Right atrium auricular region (tissue), 2 donors: ENCODE data around the gene GNPTAB. TPM values are rescaled to one million over a fixed set of nuclear protein-coding genes. Genes with fewer than 3 reads are reported as not detected.
A peak's percentile ranks its signal among the peaks of the same experiment; 100 is the strongest.

Source experiments
- DNase-seq: peaks from one replicate; pipeline ENCODE4 v3.0.0-alpha.2; 2019; ENCODE audit warnings: low spot score
- H3K27ac ChIP-seq, 2 donors: fragments of 200-600 bp; sonication (generic); 1 replicate in 1 of 2; 2 replicates in 1 of 2; pipeline ENCODE4 v1.5.1; 2016 to 2019
- H3K27me3 ChIP-seq, 2 donors: fragments of 200-600 bp; sonication (generic); one replicate each; pipeline versions ENCODE4 v1.5.1 to v1.6.0; 2017 to 2019
- H3K36me3 ChIP-seq: fragments of 200-600 bp; sonication (generic); one replicate; pipeline ENCODE4 v1.5.1; 2016
- H3K4me1 ChIP-seq, 2 donors: fragments of 200-600 bp; sonication (generic); one replicate each; pipeline versions ENCODE4 v1.5.1 to v1.6.0; 2017 to 2019
- H3K4me3 ChIP-seq, 2 donors: fragments of 200-600 bp; sonication (generic); 1 replicate in 1 of 2; 2 replicates in 1 of 2; pipeline ENCODE4 v1.5.1; 2017 to 2019; ENCODE audit warnings: mild to moderate bottlenecking in 1 of 2, moderate library complexity in 1 of 2
- H3K9me3 ChIP-seq, 2 donors: fragments of 200-600 bp; sonication (generic); one replicate each; pipeline ENCODE4 v1.5.1; 2019
- total RNA-seq, 2 donors: library from RNA; depleted of rRNA; stranded (reverse); fragments of >200 nt; gene quantifications; one replicate each; pipeline ENCODE4 v1.1.0, GENCODE V29; 2016
- TF ChIP-seq, protein P1 (sequence below), 2 donors: fragments of 200-600 bp; sonication (generic); IDR thresholded peaks; one replicate each; pipeline ENCODE4 v1.5.1; 2019; ENCODE audit warnings: antibody characterized with exemption in 2 of 2

GNPTAB gene
- 10 to 100 TPM; 25.3 to 32.6 TPM for total RNA-seq

GRCh38 chr12:101830367-101831325 lies at the start of gene GNPTAB:
TSS of gene GNPTAB (minus strand) at chr12:101830959. CDS start at chr12:101830675, 284 bp downstream.
- Histone ChIP-seq H3K27me3 (no peaks in the 10 kb centered on the region), H3K4me1 (peaks cover 0 to 24% of the 10 kb centered on the region in 2 donors), H3K9me3 (no peaks in the 10 kb centered on the region), H3K27ac (peak within 1 kb of the TSS; percentile 73 to 82), H3K4me3 (peak within 1 kb of the TSS; percentile 82 to 91), H3K36me3 (no peaks in the 10 kb centered on the region)
- TF ChIP-seq, protein P1, sequence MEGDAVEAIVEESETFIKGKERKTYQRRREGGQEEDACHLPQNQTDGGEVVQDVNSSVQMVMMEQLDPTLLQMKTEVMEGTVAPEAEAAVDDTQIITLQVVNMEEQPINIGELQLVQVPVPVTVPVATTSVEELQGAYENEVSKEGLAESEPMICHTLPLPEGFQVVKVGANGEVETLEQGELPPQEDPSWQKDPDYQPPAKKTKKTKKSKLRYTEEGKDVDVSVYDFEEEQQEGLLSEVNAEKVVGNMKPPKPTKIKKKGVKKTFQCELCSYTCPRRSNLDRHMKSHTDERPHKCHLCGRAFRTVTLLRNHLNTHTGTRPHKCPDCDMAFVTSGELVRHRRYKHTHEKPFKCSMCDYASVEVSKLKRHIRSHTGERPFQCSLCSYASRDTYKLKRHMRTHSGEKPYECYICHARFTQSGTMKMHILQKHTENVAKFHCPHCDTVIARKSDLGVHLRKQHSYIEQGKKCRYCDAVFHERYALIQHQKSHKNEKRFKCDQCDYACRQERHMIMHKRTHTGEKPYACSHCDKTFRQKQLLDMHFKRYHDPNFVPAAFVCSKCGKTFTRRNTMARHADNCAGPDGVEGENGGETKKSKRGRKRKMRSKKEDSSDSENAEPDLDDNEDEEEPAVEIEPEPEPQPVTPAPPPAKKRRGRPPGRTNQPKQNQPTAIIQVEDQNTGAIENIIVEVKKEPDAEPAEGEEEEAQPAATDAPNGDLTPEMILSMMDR (IDR thresholded peaks at IDR 0.05) = peak; percentile 80 to 81
- peak; percentile 90 for DNase-seq

DNA sequence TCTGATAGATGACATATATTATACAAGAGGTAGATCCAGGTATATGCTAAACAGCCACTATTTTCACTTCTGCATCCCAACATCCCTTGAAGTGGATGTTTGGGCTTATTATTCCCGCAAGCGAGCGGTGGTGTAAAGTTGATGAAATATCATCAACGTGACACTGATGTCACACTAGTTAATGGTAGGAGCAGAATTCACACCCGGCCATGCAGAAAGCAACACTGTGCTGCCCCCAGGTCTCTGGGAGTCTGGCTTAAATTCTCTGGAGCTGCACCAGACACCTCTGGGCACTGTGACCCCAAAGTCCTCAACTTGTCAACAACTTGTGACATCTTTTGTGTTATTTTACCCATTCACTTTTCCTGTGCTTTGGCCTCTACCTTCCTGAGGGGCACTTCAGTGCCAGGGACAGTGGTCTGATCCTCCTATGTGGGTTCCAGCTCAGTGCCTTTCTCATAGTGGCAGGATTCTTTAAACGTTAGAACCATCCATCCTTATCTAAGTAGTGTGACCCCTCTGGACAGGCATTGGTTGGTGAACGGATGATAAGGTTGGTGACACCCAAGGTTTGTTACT lies 47.6 kb upstream of the GNPTAB start:
- Histone ChIP-seq H3K4me3 (peak overlapping the region; percentile 70 to 75), H3K9me3 (no peaks in the 10 kb centered on the region), H3K27me3 (no peaks in the 10 kb centered on the region), H3K4me1 (peaks cover 0 to 17% of the 10 kb centered on the region in 2 donors), H3K27ac (peak overlapping the region; percentile 94), H3K36me3 (no peaks in the 10 kb centered on the region)
- TF ChIP-seq, protein P1 (IDR thresholded peaks at IDR 0.05) = no peak
- no peak for DNase-seq

GRCh38 chr12:101877806-101878242 lies 47.1 kb upstream of the GNPTAB start:
- H3K4me1 ChIP-seq = peaks cover 0 to 17% of the 10 kb centered on the region in 2 donors

GRCh38 chr12:101876861-101877805 lies 46.4 kb upstream of the GNPTAB start, which contains the start of gene DRAM1:
TSS of gene DRAM1 (plus strand) at chr12:101877580. CDS start at chr12:101877790, 210 bp downstream.
- peak; percentile 92 for DNase-seq
- Histone ChIP-seq H3K27me3 (no peaks in the 10 kb centered on the region), H3K9me3 (no peaks in the 10 kb centered on the region), H3K27ac (peak within 1 kb of the TSS; percentile 94), H3K4me1 (peaks cover 0 to 17% of the 10 kb centered on the region in 2 donors), H3K4me3 (peak within 1 kb of the TSS; percentile 70 to 75), H3K36me3 (no peaks in the 10 kb centered on the region)
- TF ChIP-seq, protein P1 (IDR thresholded peaks at IDR 0.05) = peak in 1 of 2 donors; percentile 14

More at GRCh38 chr12:101877806-101878242, 47.1 kb upstream of the GNPTAB start:
- H3K4me3 ChIP-seq = peak overlapping the region; percentile 70 to 75
- DNase-seq = no peak
- H3K9me3 ChIP-seq = no peaks in the 10 kb centered on the region
- H3K27ac ChIP-seq = peak overlapping the region; percentile 94
- no peaks in the 10 kb centered on the region for H3K36me3 ChIP-seq
- H3K27me3 ChIP-seq = no peaks in the 10 kb centered on the region
- TF ChIP-seq, protein P1 (IDR thresholded peaks at IDR 0.05) = no peak

DNA sequence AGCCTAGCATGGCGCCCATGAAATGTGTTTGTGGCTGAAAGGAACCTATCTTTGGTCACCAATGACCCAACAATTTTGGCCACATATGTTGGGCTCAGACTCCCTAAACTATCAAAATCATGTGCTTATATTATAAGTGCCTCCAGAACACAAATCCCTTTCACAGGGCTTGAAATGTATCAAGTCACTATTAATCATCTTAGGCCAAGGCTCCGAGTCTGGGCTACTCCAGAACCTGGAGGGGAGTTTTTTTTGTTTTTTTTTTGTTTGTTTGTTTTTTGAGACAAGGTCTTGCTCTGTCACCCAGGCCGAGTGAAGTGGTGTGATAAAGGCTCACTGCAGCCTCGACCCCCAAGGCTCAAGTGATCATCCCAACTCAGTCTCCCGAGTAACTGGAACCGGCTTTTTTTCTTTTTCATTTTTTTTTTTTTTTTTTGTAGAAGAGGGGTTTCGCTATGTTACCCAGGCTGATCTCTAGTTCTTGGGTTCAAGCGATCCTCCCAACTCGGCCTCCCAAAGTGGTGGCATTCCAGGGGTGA lies 45.6 kb upstream of the GNPTAB start:
- TF ChIP-seq, protein P1 (IDR thresholded peaks at IDR 0.05) = no peak
- Histone ChIP-seq H3K4me3 (peak overlapping the region; percentile 70 to 75), H3K9me3 (no peaks in the 10 kb centered on the region), H3K4me1 (peaks cover 0 to 17% of the 10 kb centered on the region in 2 donors), H3K27ac (peak overlapping the region; percentile 94), H3K36me3 (no peaks in the 10 kb centered on the region), H3K27me3 (no peaks in the 10 kb centered on the region)
- no peak for DNase-seq
